Fibroblast of mammary gland (primary cell): Measurements from ENCODE around the gene MRPL10.

Experiments
- DNase-seq: peaks from one replicate; pipeline ENCODE4 v3.0.0-alpha.2; 2010; ENCODE audit warnings: low read depth
- H3K4me3 ChIP-seq: 2 replicates; pipeline ENCODE4 v1.5.1; 2011; ENCODE audit warnings: low read depth, mild to moderate bottlenecking, low read length, moderate library complexity; ENCODE audit not compliant: control insufficient read depth
- TF ChIP-seq, protein P1 (sequence below): conservative IDR thresholded peaks from 2 replicates; pipeline ENCODE4 v1.5.1; 2011; ENCODE audit warnings: low read depth, low read length, inconsistent platforms; ENCODE audit not compliant: control insufficient read depth, insufficient read depth

The MRPL10 gene

GRCh38 chr17:47831934-47832327 lies 590 bp upstream of the MRPL10 start:
- peak overlapping the region; percentile 98 for H3K4me3 ChIP-seq
- no peak for DNase-seq
- TF ChIP-seq, protein P1, sequence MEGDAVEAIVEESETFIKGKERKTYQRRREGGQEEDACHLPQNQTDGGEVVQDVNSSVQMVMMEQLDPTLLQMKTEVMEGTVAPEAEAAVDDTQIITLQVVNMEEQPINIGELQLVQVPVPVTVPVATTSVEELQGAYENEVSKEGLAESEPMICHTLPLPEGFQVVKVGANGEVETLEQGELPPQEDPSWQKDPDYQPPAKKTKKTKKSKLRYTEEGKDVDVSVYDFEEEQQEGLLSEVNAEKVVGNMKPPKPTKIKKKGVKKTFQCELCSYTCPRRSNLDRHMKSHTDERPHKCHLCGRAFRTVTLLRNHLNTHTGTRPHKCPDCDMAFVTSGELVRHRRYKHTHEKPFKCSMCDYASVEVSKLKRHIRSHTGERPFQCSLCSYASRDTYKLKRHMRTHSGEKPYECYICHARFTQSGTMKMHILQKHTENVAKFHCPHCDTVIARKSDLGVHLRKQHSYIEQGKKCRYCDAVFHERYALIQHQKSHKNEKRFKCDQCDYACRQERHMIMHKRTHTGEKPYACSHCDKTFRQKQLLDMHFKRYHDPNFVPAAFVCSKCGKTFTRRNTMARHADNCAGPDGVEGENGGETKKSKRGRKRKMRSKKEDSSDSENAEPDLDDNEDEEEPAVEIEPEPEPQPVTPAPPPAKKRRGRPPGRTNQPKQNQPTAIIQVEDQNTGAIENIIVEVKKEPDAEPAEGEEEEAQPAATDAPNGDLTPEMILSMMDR: no peak

DNA sequence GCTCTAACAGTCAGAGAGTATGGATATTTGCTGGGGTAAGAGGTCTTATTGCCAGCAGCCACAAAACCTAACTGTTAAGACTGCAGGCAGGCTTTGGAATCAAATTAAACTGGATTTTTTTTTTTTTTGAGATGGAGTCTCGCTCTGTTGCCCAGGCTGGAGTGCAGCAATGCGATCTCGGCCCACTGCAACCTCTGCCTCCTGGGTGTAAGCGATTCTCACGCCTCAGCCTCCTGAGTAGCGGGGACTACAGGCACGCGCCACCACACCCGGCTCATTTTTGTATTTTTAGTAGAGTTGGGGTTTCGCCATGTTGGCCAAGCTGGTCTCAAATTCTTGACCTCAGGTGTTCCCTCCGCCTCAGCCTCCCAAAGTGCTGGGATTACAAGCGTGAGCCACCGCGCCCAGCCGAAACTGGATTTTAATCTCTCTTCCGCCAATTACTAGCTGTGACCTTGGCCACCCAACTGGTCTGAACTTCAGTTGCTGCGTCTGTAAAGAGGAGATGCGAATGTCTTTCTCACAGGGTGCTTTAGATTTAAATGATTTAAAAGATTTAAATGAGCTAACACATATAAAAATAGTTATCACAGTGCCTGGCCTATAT lies 842 bp downstream of the MRPL10 start:
- no peak for DNase-seq
- TF ChIP-seq, protein P1: no peak

GRCh38 chr17:47829870-47830269 lies 1.5 kb downstream of the MRPL10 start:
- TF ChIP-seq, protein P1: no peak
- DNase-seq: no peak
- H3K4me3 ChIP-seq: no peak overlapping the region

More for the DNA sequence above, 842 bp downstream of the MRPL10 start:
- H3K4me3 ChIP-seq: peak overlapping the region; percentile 98

- no peak overlapping the region for H3K4me3 ChIP-seq
- DNase-seq: no peak
- TF ChIP-seq, protein P1: no peak
Observed at GRCh38 chr17:47823519-47823918, 7.8 kb downstream of the MRPL10 start.

GRCh38 chr17:47822785-47823184 lies 8.6 kb downstream of the MRPL10 start:
- TF ChIP-seq, protein P1: no peak
- H3K4me3 ChIP-seq: no peak overlapping the region
- no peak for DNase-seq

DNA sequence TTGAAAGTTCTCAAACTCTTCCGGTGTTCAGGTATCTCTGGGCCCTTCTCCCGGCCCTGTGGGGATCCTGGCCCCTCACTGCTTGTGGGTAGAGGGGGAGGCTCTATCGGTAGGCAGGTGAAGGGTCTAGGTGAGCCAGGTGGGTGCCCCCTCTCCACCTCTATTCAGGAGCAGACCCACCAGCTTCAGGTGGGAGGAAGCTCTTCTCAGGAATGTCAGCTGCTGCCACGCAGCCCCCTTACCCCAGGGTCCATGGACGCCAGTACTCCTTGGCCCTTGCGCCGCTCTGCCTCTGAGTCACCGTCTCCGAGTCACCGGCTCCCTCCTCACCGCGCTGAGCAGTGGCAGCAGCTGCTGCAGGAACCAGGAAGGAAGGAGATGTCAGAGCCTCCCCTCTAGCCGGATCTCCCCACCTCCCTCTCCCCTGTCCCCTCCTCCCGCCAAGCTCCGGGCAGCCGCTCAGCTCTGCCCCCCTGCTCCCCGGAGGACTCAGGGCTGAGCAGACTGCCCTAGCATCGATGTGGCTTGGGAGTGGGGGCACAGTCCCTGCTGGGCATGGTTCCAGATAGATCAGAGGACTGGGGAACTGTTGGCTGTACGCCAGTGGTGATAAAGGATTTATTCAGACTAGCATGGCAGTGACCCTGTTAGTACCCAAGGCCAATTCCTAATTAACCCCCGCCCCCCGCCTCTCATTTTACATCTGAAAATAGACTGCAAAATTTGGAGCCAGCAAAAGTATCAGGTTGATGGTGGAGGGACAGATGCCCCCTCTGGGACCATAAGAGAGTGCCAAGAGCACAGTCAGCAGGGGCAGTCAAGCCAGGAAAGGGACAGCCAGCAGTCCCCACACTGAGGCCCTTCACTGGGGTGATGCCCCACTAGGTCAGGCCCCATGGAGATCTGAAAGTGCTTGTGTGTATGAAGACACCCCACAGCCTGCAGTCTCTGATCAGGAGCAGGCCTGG lies 9.6 kb downstream of the MRPL10 start, which contains the start of gene OSBPL7:
OSBPL7 (minus strand) TSS at position 371 of the 968 bp plus-strand sequence. CDS start 1,516 bp downstream, outside the sequence.
- TF ChIP-seq, protein P1: no peak
- H3K4me3 ChIP-seq: peak within 1 kb of the TSS; percentile 55
- peak; percentile 78 for DNase-seq
